Uterus (tissue), 2 donors: ENCODE data around the gene GLB1L.

Experiments used
- POLR2A ChIP-seq, 2 donors: fragments of 450-650 bp; IDR thresholded peaks; one replicate each; pipeline ENCODE4 v1.6.1; 2016; ENCODE audit warnings: antibody characterized with exemption in 2 of 2, mild to moderate bottlenecking in 1 of 2, moderate library complexity in 1 of 2
- TF ChIP-seq, protein P1 (sequence below), 4 experiments: fragments of 200-600 bp in 2 of 4; fragments of 450-650 bp in 2 of 4; sonication (generic) in 2 of 4; IDR thresholded peaks; one replicate each; pipeline ENCODE4 v1.5.1; 2016 to 2019; ENCODE audit warnings: antibody characterized with exemption in 4 of 4, mild to moderate bottlenecking in 2 of 4, moderate library complexity in 1 of 4

DNA sequence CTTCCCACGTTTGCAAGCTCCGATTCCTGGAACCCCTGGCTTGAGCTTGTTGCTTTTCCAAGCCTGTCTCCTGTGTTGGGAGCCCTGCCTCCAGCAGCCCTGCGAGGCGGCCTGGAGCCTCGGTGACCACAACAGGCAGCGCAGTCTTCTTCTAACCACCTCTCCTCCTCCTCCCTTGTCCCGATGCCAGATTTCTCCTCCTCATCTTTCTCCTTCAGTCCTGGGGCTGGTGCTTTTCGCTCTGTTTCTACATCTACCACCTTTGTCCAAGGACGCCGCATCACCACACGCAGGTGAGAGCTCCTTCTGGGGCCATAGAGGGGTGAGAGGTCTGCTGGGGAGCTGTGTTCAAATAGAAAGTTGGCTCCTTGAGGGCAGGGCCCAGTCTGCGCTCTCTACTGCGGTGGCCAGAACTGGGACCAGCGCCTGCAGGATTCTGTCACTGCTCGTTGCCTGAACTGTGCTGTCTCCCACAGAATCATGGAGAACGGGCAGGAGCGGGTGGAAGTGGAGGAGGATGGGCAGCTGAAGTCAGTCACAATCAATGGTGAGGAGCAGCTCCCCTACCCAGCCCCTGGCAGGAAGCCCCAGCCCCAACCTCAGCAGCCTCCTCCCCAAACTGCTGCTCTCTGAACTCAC, 37.8 kb upstream of the GLB1L start:
- no peak for TF ChIP-seq POLR2A (IDR thresholded peaks at IDR 0.05)
- TF ChIP-seq, protein P1, sequence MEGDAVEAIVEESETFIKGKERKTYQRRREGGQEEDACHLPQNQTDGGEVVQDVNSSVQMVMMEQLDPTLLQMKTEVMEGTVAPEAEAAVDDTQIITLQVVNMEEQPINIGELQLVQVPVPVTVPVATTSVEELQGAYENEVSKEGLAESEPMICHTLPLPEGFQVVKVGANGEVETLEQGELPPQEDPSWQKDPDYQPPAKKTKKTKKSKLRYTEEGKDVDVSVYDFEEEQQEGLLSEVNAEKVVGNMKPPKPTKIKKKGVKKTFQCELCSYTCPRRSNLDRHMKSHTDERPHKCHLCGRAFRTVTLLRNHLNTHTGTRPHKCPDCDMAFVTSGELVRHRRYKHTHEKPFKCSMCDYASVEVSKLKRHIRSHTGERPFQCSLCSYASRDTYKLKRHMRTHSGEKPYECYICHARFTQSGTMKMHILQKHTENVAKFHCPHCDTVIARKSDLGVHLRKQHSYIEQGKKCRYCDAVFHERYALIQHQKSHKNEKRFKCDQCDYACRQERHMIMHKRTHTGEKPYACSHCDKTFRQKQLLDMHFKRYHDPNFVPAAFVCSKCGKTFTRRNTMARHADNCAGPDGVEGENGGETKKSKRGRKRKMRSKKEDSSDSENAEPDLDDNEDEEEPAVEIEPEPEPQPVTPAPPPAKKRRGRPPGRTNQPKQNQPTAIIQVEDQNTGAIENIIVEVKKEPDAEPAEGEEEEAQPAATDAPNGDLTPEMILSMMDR (IDR thresholded peaks at IDR 0.05) = no peak
